Measurements from ENCODE around the gene PPP2R2D. TPM values are rescaled to one million over a fixed set of nuclear protein-coding genes. Genes with fewer than 3 reads are reported as not detected.

The PPP2R2D gene
- total RNA-seq, 4 donors from 2014 or later = 38.2 to 49.7 (median 41.0) TPM

DNA sequence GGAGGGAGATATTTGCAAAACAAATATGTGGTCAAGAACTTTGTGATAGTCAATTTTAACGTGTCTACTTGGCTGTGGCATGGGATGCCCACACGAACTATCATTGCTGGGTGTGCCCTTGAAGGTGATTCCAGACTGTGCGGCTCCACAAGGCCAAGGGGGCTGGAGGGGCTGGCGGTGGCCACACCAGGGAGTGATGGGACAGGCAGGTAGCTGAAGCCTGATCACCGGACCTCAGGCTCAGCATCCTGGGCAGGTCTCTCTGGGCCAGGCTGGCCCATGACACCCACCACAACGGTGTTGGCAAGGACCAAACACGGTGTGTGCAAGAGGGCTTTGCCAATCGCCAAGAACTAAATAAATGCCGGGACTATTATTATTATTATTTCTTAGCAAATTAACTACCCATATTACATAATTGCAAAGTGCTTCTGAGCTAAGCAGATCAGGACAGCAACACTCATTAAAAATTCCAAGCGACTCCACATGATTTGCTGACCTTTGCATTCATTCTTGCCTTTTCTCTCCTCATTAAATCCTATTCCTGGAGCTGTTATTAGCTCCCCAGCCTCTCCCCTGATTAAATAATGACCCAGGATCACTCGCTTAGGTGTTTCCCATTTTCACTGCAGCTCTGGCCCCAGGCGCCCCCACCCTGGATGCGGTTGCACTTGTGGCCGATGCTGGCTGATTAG, 35.4 kb upstream of the PPP2R2D start:
- TF ChIP-seq, protein P1, sequence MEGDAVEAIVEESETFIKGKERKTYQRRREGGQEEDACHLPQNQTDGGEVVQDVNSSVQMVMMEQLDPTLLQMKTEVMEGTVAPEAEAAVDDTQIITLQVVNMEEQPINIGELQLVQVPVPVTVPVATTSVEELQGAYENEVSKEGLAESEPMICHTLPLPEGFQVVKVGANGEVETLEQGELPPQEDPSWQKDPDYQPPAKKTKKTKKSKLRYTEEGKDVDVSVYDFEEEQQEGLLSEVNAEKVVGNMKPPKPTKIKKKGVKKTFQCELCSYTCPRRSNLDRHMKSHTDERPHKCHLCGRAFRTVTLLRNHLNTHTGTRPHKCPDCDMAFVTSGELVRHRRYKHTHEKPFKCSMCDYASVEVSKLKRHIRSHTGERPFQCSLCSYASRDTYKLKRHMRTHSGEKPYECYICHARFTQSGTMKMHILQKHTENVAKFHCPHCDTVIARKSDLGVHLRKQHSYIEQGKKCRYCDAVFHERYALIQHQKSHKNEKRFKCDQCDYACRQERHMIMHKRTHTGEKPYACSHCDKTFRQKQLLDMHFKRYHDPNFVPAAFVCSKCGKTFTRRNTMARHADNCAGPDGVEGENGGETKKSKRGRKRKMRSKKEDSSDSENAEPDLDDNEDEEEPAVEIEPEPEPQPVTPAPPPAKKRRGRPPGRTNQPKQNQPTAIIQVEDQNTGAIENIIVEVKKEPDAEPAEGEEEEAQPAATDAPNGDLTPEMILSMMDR (IDR thresholded peaks at IDR 0.05) = no peak
- no peak for TF ChIP-seq POLR2A (IDR thresholded peaks at IDR 0.05; ENCODE audit: low read depth)
- TF ChIP-seq POLR2AphosphoS5 (IDR thresholded peaks at IDR 0.05) = no peak
- TF ChIP-seq EP300 (IDR thresholded peaks at IDR 0.05) = no peak
- 75% methylated on average over 12 of the region's 14 CpGs for WGBS
- Histone ChIP-seq H3K4me3 (no peak overlapping the region), H3K4me1 (no peaks in the 10 kb centered on the region), H3K27me3 (peaks cover 0 to 47% (median 0%) of the 10 kb centered on the region in 4 donors), H3K36me3 (no peaks in the 10 kb centered on the region), H3K9me3 (no peaks in the 10 kb centered on the region), H3K27ac (replicated peaks in 1 of 4) (no peak overlapping the region)
- intact Hi-C loops (cut with DNase I) = no loop called here
- no peak for DNase-seq (ENCODE audit: extremely low spot score)

DNA sequence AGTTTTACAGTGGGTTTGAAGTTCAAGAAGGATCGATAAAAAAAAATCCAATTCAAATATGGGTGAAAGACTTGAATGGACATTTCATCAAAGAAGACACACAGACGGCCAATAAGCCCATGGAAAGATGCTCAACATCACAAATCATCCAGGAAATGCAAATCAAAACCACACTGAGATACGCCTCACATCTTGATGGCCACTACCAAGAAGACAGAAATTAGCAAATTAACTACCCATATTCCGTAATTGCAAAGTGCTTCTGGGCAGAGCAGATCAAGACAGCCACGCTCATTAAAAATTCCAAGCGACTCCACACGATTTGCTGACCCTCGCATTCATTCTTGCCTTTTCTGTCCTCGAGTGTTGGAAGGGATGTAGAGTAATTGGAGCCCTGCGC, 34.1 kb upstream of the PPP2R2D start:
- intact Hi-C loops (cut with DNase I) = no loop called here
- Histone ChIP-seq H3K27me3 (peaks cover 0 to 49% (median 0%) of the 10 kb centered on the region in 4 donors), H3K27ac (replicated peaks in 1 of 4) (no peak overlapping the region), H3K4me1 (no peaks in the 10 kb centered on the region), H3K36me3 (no peaks in the 10 kb centered on the region), H3K4me3 (no peak overlapping the region), H3K9me3 (no peaks in the 10 kb centered on the region)
- TF ChIP-seq EP300 (IDR thresholded peaks at IDR 0.05) (no peak), POLR2A (IDR thresholded peaks at IDR 0.05; ENCODE audit: low read depth) (no peak), POLR2AphosphoS5 (IDR thresholded peaks at IDR 0.05) (no peak)
- TF ChIP-seq, protein P1 (IDR thresholded peaks at IDR 0.05) = no peak
- no peak for DNase-seq (ENCODE audit: extremely low spot score)
- WGBS = 72% methylated on average over 10 of the region's 10 CpGs

DNA sequence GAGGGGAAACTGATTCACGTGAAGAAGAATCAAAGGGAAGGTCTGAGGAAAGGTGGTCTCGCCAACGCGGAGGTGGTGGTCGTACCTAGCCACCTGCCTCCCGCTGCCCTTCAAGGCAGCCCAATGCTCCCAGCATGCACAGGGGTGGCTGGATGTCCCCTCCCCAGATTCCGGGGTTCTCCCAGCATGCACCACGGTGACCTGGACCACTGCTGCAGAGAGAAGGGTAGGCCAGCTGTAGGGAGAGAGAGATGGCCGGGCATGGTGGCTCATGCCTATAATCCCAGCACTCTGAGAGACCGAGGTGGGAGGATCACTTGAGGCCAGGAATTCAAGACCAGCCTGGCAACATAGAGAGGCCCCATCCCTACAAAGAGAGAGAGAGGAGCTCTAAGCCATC, 32.4 kb upstream of the PPP2R2D start:
- no peaks in the 10 kb centered on the region for H3K9me3 ChIP-seq
- peaks cover 0 to 62% (median 2%) of the 10 kb centered on the region in 4 donors for H3K27me3 ChIP-seq
- WGBS = 83% methylated on average over 10 of the region's 10 CpGs
- DNase-seq (ENCODE audit: extremely low spot score) = no peak
- intact Hi-C loops (cut with DNase I) = no loop called here
- H3K27ac ChIP-seq (replicated peaks in 1 of 4) = no peak overlapping the region
- no peaks in the 10 kb centered on the region for H3K36me3 ChIP-seq
- TF ChIP-seq, protein P1 (IDR thresholded peaks at IDR 0.05) = no peak
- TF ChIP-seq POLR2A (IDR thresholded peaks at IDR 0.05; ENCODE audit: low read depth) (no peak), POLR2AphosphoS5 (IDR thresholded peaks at IDR 0.05) (no peak), EP300 (IDR thresholded peaks at IDR 0.05) (no peak)
- H3K4me3 ChIP-seq = no peak overlapping the region
- no peaks in the 10 kb centered on the region for H3K4me1 ChIP-seq

DNA sequence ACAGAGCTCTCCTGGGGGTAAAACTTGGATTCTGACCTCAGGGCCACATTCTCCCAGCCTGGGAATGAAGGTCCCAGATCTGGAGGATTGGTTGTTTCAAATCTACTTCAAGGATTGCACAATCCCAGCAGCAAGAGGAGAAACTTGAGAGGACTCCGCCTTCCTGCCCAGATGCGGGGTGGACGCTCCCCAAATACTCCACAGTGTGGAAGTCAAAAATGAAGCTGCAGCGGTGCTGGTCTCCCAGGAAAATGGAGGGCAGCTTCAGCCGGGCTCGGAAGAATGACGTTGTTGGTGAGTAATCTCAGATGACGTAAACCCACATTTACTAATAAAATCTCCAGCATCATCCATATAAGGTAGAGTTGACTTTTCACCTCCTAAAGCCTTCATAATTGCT, 31.5 kb upstream of the PPP2R2D start:
- no peak for DNase-seq (ENCODE audit: extremely low spot score)
- H3K4me1 ChIP-seq = no peaks in the 10 kb centered on the region
- no peaks in the 10 kb centered on the region for H3K36me3 ChIP-seq
- intact Hi-C loops (cut with DNase I) = no loop called here
- no peak overlapping the region for H3K4me3 ChIP-seq
- H3K27ac ChIP-seq (replicated peaks in 1 of 4) = no peak overlapping the region
- peaks cover 0 to 71% (median 2%) of the 10 kb centered on the region in 4 donors for H3K27me3 ChIP-seq
- TF ChIP-seq POLR2AphosphoS5 (IDR thresholded peaks at IDR 0.05) (no peak), POLR2A (IDR thresholded peaks at IDR 0.05; ENCODE audit: low read depth) (no peak), EP300 (IDR thresholded peaks at IDR 0.05) (no peak)
- TF ChIP-seq, protein P1 (IDR thresholded peaks at IDR 0.05) = no peak
- H3K9me3 ChIP-seq = no peaks in the 10 kb centered on the region
- 97% methylated on average over 8 of the region's 8 CpGs for WGBS
